ENCODE data around the gene PUSL1. TPM values are rescaled to one million over a fixed set of nuclear protein-coding genes. Genes with fewer than 3 reads are reported as not detected.

The PUSL1 gene
- total RNA-seq, 1 donor from 2014 or later: 32.1 TPM

- DNase-seq (ENCODE audit: extremely low read depth, low read depth, low spot score): no peak
These were observed 27.4 kb downstream of the PUSL1 start for GRCh38 chr1:1335792-1336248.

DNA sequence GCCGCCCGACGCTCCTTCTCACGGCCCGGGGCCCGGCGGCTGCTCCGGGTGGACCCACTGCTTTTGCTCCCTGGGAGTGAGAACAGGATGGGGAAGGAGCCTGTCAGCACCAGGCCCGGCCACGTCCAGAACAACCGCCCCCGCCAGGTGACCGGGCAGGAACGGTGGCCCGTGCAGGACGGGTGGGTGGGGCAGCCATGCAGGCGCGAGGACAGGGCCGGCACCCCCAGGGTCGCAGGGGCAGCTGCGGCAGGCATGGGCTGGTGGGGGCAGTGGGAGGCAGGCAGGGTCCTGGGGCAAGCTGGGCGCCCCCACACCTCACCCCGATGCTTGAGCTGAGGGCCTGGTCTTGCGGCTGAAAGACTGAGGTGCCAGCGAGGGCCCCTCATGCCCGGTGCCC is 28.0 kb downstream of the PUSL1 start:
- DNase-seq (ENCODE audit: extremely low read depth, low read depth, low spot score): no peak

GRCh38 chr1:1336931-1337792 is 28.8 kb downstream of the PUSL1 start:
- DNase-seq (ENCODE audit: extremely low read depth, low read depth, low spot score): no peak

GRCh38 chr1:1337793-1338147 is 29.4 kb downstream of the PUSL1 start:
- DNase-seq (ENCODE audit: extremely low read depth, low read depth, low spot score): no peak

DNA sequence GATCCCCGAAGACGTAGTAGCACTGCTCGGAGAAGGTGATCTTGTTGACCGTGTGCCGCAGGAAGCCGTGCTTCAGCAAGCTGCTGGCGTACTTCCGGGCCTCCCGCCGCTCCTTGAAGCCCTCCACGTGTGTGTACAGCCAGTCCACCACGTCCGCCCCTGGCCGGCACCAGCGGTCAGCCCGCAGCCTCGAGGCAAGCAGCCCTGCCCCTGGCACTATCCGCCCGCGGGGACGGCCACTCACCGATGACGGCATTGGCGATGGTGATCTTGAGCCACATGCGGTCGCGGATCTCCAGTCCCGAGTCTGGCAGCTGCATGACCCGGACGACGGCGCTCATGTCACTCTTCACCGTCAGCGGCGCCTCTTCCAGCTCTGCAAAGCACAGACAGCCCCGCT is 29.9 kb downstream of the PUSL1 start:
- no peak for DNase-seq (ENCODE audit: extremely low read depth, low read depth, low spot score)

GRCh38 chr1:1340185-1340584 is 31.8 kb downstream of the PUSL1 start:
- no peak for DNase-seq (ENCODE audit: extremely low read depth, low read depth, low spot score)

- no peak for DNase-seq (ENCODE audit: extremely low read depth, low read depth, low spot score)
These were observed 32.6 kb downstream of the PUSL1 start for GRCh38 chr1:1340791-1341548.

GRCh38 chr1:1341549-1342021 is 33.2 kb downstream of the PUSL1 start:
- DNase-seq (ENCODE audit: extremely low read depth, low read depth, low spot score): no peak

DNA sequence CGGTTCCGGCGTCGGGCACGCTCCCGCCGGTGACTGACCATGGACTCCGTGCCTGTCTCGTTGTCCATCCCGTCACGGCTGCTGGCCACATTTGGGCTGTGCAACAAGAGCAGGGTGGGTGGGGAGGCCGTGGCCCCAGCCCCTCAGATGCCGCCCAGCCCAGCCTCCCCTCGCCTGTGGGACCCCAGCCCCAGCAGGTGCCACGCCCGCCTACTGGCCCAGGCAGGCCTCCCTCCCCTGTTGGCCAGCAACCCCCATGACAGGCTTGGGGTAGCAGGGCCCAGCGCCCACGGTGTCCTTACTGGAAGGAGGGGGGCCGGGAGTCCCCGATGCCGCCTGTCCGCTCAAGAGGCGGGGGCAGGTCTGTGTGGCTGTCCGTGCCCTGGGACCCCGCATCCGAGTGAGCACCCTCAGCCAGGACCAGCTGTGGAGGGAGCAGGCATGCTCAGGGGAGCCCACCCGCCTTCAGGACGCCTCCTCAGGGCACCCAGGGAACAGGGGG is 33.7 kb downstream of the PUSL1 start:
- no peak for DNase-seq (ENCODE audit: extremely low read depth, low read depth, low spot score)

- DNase-seq (ENCODE audit: extremely low read depth, low read depth, low spot score): no peak
These were observed 34.3 kb downstream of the PUSL1 start for GRCh38 chr1:1342584-1343115.

GRCh38 chr1:1343811-1344421 is 35.5 kb downstream of the PUSL1 start:
- no peak for DNase-seq (ENCODE audit: extremely low read depth, low read depth, low spot score)

DNA sequence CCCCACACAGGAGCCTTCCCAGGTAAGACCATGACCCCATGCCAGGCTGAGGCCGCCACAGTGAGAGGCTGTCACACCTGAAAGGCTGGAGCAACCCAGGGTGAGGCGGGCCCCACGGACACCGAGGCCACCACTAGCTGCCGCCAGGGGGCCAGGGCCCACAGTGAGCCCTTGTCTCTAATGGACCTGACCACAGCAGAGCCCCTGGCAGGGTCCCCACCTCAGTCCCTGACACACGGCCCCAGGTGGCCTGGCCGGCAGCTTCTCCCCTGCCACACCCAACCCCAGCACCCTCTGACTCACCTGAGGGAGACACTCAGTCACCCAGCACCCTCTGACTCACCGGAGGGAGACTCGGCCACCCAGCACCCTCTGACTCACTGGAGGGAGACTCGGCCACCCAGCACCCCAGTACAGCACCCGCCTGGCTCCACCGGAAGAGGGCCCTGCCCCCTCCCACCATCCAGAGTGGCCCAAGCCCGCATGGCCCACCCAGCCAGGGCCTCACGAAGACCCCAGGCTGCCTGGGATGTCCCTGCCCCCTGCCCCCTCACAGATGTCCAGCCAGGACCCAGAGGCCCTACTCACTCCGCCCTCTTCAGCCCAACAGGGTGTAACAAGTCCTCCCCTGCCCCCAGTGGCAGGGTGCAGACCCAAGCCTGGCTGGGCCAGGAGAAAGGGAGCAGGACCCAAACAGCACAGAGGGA is 36.4 kb downstream of the PUSL1 start:
- DNase-seq (ENCODE audit: extremely low read depth, low read depth, low spot score): no peak

DNA sequence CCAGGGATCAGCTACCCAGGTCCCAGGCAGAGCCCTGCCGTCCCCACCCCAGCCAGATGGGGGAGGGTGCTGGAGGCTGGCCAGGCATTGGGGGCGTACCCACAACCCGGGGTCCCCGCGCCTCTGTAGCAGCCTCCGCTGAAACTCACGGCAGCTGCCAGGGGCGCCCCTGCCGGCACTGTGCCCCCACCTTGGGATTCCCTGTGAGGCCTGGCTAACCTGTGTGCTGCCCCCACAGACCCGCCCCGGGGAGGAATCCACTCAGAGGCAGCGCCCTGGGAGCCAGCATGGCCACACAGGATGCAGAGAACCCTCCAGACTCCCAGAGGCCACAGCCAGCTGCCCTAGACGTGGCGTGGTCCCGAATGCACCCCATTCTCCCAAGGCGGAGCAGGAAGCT is 37.0 kb downstream of the PUSL1 start:
- DNase-seq (ENCODE audit: extremely low read depth, low read depth, low spot score): no peak

DNA sequence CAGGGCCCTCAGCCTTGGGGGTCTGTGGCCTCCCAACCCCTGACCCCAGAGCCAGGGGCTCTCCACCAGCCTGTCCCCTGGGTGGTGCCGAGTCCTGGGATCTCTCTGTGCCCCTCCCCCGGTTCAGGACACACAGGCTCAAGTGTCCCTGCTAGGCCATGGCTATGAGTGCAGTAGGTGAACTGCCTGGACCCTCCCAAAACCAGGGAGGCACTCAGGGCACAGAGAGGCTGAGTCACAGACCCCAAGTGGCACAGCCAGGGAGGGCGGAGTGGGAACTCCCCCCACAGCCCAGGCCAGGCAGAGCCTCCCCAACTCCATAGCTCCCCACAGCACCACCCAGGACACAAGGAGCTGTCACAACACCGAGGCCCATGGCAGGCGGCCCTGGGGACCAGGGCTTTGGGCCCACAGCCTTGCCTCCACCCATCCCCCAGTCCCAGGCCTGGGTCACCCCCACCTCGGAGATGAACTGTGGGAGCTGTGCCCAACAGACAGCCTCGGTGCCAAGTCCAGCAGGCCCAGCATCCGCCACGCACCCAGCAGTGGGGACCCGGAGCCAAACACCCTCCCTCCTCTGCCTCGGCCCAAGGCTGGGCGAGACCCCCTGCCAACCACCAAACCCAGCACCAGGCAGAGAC is 37.6 kb downstream of the PUSL1 start:
- DNase-seq (ENCODE audit: extremely low read depth, low read depth, low spot score): no peak

GRCh38 chr1:1346501-1346890 is 38.1 kb downstream of the PUSL1 start:
- DNase-seq (ENCODE audit: extremely low read depth, low read depth, low spot score): no peak

- DNase-seq (ENCODE audit: extremely low read depth, low read depth, low spot score): no peak
These were observed 38.7 kb downstream of the PUSL1 start for GRCh38 chr1:1347026-1347595.

DNA sequence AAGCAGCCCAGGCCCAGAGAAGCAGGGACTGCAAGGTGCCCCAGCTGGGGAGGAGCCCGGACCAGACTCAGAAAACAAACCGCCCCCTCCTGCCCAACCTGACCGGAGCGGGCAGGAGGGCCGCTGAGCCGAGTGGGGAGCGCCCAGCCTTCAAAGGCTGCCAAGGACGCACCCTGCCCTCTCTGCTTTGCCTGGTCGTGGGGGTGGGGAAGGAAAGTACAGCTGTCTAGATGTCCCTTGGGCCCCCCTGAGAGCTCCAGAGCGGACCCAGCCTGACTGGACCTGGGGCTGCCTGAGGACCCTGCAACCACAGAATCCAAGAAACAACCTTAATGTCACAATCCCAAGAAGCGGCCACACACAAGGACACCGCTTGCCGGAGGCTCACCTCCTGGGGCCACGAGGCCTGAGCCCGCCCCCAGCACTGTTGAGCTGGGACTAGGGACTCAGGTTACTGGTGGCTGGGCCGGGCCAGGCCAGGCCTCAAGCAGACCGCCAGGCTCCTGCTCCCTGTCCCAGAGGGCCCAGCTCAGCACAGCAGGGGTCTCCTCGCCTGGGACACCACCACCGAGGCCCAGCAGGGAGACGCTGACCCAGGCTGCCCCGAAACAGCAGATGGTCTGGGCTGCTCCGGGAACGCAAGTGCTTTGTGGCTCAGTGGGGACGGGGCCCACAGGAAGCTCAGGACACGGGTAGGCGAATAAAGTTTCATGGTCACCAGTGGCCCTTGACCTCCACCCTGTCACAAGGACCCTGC is 39.4 kb downstream of the PUSL1 start:
- DNase-seq (ENCODE audit: extremely low read depth, low read depth, low spot score): no peak

DNA sequence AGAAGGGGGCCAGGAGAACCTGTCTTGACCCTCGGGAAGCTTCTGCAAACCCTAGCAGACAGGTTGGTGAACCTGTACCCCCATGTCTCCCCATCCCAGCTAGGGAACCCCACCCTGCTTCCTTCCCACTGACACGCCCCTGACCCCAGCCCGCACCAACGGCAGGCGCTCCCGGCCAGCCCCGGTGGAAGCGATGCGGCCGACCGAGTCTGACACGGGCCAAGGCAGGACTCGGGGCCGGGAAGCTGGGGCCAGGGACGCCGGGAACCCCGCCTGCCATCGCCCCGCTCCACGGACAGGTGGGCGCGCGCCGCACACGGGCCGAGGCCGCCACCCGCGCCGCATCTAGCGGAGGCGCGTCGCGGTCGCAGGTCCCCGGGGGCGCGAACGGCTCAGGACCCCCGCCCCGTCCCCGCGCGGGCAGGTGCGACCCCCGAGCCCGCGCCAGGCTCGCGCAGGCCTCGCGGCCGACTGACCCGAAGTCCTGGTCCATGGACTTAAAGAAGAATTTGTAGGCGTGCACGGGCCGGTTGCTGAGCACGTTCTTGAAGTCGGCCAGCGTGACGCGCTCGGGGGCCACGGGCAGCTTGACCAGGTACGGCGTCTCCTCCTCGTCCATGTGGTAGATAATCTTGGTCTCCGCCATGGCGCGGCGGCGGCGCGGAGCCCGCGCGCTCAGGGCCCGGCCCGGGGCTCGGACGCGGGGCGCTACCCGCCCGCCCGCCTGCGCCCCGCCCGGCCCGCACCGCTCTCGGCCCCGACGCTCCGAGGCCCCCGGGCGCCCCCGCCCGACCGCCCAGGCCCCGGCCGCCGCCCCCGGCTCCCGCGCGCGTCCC is 40.2 kb downstream of the PUSL1 start:
- DNase-seq (ENCODE audit: extremely low read depth, low read depth, low spot score): no peak

Measured in glomerular endothelial cell (primary cell).